ENCODE measurements around the gene ACSL1.
"Not testable (repeated sequence)": the region's sequence is repeated elsewhere in the genome, so short reads cannot be mapped to it uniquely, and the experiment has no call there.

Gene ACSL1

GRCh38 chr4:184750926-184751584 lies 74.7 kb downstream of the ACSL1 start:
- no peak for DNase-seq

- DNase-seq = no peak
These were observed 77.5 kb downstream of the ACSL1 start for GRCh38 chr4:184748251-184748652.

DNA sequence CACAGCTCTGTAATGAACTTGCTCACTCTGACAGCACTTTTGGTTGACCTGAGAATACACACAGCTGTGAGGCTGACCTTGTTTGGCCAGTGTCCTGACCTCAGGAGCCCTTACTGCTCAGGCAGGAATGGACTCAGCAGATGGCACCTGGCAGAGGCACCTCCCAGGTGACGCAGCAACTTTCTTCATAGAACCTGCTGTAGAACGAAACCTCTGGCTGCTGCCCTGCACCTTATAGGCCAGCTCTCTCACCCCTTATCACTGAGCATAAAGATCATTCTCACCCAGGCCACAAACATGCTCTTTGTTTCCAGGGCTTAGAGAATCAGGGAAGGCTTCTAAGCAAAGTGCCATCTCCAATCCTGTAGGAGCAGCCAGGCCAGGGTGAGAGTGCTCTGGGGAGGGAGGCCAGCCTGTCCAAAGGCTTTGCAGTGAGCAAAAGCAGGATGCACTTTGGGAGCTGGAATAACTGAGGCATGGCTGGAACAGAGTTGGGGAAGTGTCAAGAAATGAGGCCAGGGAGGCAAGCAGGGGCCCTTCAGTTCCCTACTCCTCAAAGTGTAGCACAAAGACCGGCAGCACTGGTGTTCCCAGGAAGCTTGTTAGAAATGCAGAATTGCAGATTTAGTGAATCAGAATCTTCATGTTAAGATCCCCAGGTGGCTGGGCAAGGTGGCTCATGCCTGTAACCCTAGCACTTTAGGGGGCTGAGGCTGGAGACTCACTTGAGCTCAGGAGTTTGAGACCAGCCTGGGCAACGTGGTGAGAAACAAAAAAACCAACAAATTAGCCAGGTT lies 78.5 kb downstream of the ACSL1 start:
- DNase-seq = no peak

GRCh38 chr4:184745831-184746795 lies 79.7 kb downstream of the ACSL1 start:
- DNase-seq = peak; percentile 12

DNA sequence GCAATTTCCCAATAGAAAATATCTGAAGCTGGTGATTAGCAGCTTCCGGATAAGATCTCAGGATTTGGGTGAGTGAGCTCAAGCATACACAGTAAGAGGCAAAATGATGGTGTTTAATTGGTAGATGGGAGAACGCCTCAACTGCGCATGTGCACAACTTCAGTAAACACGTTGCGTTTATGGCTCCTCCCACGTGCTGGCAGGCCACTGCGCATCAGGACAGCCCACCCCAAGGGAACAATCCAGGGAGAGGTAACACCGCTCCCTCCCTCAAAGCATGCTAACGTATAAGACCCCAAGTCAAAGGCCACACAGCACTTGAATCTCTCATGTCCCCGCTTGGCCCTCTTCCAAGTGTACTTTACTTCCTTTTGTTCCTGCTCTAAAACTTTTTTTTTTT lies 81.5 kb downstream of the ACSL1 start:
- no peak for DNase-seq

DNA sequence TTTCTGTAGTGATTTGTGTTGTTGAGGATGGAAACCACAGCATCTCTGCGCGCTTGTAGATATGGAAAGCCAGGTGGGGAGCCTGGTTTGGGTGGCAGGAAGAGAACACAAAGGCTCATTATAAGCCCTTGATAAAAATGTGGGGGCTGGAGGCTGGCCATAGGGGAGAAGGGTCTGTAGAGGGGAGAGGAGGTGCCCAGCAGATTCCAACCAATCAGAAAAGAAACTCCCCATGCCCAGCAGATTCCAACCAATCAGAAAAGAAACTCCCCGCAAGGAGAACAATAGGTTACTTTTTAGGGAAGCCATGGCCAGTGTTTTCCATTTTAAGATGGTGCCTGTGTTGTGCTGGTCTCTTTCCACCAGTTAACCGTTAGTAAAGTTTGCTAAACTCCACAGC lies 82.1 kb downstream of the ACSL1 start:
- DNase-seq = no peak

GRCh38 chr4:184741651-184742050 lies 84.1 kb downstream of the ACSL1 start:
- not testable (repeated sequence) for DNase-seq

- DNase-seq = no peak
These were observed 84.8 kb downstream of the ACSL1 start for GRCh38 chr4:184740980-184741391.

DNA sequence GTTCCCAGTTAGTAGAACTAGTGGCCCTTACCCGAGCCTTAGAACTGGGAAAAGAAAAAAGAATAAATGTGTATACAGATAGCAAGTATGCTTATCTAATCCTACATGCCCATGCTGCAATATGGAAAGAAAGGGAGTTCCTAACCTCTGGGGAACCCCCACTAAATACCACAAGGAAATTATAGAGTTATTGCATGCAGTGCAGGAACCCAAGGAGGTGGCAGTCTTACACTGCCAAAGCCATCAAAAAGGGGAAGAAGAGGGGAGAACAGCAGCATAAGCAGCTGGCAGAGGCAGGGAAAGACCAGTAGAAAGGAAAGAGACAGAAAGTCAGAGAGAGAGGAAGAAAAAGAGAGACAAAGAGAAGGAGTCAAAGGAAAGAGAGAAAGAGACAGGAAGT lies 86.2 kb downstream of the ACSL1 start:
- DNase-seq = not testable (repeated sequence)

- DNase-seq = no peak
These were observed 91.0 kb downstream of the ACSL1 start for GRCh38 chr4:184734758-184735157.

DNA sequence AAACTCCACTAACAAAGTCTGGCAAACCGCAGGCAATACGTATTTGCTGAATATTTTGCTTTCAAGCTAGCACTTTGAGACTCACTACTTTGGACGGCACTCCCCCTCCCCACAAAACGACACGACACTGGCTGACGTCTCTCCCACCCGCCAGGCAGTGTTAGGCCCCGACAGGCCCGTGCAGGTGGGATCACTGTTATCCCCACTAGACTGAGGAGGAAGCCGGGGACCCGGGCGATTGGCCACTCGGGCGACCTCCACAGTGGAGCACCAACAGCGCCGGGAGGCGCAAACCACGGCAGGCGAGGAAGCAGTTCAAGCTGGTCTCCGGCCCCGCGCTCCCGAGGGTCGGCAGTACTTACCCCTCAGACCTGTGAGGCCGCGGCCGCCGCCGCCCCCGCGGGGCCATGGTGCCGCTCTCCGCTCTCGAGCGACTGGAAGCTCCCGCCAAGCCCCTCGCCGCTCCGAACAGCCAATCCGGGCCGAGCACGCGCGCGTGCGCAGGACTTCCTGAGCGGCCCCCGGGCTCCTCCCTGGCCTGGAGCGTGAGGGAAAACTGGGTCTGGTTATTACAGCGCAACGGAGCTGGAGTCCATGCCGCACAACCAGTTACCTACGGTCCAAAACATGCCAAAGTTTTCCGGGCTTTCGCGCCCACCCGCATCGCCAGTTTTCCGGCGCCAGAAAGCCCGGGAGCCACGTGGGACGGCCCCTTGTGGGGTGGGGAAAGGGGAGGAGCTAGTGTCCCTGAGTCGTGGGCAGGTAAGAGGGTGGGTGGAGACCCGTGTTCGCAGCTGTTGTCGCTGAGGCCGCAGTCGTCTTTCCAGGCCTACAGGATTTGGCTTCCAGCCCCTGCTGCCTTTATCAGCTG lies 91.9 kb downstream of the ACSL1 start, which contains the start of gene CENPU:
TSS of gene CENPU (minus strand) at position 443 of the 871 bp plus-strand sequence. CDS start at position 409, 34 bp downstream.
- DNase-seq = peak; percentile 91

- no peak for DNase-seq
These were observed 93.6 kb downstream of the ACSL1 start for GRCh38 chr4:184732126-184732525.

DNA sequence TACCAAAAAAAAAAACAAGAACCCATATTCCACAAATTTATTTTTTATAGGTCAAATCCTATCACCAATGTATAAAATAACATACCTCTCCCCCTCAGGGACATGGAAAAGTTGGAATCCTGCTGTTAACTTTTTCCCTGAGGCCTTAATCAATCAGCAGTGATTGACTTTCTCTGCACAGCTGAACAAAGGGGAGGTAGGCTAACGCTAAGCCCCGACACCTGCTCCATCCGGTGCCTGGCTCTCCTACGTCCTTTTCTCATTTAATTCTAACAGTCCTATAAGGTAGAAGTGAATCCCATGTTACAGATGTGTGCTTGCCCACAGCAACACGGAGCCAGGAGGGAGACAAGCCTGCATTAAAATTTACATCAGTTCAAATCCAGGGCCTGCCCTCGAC lies 94.7 kb downstream of the ACSL1 start:
- DNase-seq = no peak

- DNase-seq = no peak
These were observed 95.8 kb downstream of the ACSL1 start for GRCh38 chr4:184729946-184730345.

- no peak for DNase-seq
These were observed 96.9 kb downstream of the ACSL1 start for GRCh38 chr4:184728858-184729257.

DNA sequence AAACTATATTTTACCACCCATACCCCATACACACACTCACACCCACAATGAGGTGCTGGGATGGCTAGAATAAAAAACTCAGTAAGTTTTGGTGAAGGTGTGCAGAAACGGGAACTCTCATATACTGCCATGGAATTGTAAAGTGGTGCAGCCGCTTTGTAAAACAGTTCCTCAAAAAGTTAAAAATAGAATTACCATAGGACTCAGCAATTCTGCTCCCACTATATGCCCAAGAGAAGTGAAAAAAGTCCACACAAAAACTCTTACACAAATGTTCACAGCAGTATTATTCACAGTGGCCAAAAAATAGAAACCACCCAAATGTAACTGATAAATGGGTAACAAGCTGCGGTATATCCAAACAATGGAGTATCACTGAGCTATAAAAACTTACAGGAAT lies 98.3 kb downstream of the ACSL1 start:
- no peak for DNase-seq

DNA sequence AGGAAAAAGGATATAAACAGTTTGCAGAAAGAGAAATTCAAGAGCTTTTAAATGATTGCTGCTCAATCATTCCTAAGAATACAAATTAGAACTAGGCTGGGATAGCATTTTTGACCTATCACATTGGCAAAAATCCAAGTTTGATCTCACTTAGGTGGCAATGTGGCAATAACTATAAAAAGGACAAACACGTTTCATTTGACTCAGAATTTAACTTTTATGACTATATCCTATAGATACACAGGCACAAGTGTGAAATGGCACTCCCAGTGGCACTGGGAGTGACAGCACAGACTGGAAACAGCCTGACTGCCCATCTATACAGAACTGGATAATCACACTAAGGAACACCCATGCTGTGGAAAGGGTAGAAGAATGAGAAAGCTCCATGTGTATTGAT lies 103.0 kb downstream of the ACSL1 start:
- DNase-seq = no peak

DNA sequence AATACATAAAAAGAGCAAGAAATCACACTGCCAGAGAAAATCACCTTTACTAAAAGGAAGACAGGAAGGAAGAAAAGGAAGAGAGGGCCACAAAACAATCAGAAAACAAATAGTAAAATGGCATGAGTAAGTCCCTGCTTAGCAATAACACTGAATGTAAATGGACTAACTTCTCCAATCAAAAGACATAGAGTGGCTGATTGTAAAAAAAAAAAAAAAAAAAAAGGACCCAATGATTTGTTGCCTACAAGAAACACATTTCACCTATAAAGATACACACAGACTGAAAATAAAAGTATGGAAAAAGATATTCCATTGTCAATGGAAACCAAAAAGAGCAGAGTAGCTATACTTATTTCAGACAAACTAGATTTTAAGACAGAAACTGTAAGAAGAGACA lies 104.5 kb downstream of the ACSL1 start:
- DNase-seq = no peak

DNA sequence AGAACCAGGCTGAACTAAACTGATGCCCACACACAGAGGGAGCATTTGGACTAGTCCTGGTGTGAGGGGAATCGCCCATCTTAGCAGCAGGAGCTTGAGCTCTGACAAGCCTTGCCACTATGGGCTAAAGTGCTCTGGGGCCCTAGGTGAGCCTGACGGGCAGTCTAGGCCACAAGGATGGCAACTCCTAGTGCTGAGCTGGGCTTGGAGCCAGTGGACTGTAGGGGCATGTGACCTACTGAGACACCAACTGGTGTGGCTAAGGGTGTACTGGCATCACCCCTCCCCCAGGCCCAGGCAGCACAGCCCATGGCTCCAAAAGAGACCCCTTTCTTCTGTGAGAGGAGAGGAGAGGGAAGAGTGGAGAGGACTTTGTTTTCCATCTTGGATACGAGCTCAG lies 106.4 kb downstream of the ACSL1 start:
- no peak for DNase-seq

DNA sequence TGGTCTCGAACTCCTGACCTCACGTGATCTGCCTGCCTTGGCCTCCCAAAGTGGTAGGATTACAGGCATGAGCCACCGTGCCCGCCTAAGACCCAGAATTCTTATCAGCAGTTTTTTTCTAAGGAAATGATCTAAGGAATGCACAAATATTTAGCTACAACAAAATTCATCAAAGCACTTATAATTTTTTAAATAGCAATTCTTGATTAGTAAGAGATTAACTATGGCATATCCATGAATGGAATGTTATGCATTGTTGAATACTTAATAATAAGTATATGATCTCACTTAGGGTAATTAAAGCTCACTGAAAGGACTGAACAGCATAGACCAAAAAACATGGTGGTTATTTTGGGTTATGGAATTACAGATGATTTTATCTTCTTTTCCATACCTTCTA lies 110.2 kb downstream of the ACSL1 start:
- DNase-seq = no peak

DNA sequence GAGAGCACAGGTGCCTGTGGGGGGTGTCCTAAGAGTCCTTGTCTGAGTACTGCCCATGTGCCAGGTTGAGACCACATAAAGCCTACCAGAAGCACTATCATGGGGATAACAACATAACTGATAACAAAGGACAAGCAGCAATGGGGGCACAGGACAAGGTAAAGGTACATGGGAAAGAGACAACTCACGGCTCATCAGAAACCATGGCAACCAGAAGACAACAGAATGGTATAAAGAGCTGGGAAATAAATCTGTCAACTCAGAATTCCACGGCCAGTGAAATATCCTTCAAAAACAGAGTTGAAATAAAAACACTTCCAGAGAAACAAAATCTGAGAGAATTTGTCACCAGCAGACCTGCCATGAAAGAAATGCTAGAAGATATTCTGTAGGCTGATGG lies 111.9 kb downstream of the ACSL1 start:
- DNase-seq = no peak

DNA sequence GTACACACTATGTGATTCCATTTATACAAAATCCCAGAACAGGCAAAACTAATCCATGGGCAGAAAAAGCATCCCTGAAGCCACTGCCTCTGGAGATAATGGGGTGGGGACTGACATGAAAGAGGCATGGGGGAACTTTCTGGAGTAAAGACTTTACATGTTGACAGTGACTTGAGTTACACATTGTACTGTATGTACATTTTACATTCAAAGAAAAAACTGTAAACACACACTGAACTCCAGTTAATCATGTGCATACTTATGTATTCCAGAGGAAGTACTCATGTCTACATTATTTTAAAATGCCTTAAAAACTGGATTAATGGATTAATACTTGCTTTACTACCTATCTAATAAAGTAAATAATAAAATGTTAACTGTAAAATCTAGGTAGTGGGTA lies 113.4 kb downstream of the ACSL1 start:
- DNase-seq = no peak

Data from NCI-H2081 treated with DMSO at 0.1 percent for 48 hours (cell line).